AG04449 (cell line): ENCODE measurements around the gene POLDIP2.

Experiments used
- CTCF ChIA-PET: fragments of 350-600 bp; formaldehyde crosslinking; extraction: SDS; loops from one replicate; lab custom pipeline; 2021; ENCODE audit warnings: antibody characterized with exemption; lab: Yijun Ruan, JAX
- POLR2A ChIA-PET: fragments of 400-600, 350-600 bp; formaldehyde crosslinking; extraction: SDS; loops from one replicate; lab custom pipeline; 2020; ENCODE audit warnings: antibody characterized with exemption, inconsistent platforms; lab: Yijun Ruan, JAX
- DNase-seq: peaks from one replicate; pipeline ENCODE4 v3.0.0-alpha.2; 2010; ENCODE audit warnings: low read depth, low spot score
- H3K4me3 ChIP-seq: 2 replicates; pipeline ENCODE4 v1.5.1; 2011; ENCODE audit warnings: low read depth, mild to moderate bottlenecking, control low read depth, low read length
- TF ChIP-seq, protein P1 (sequence below): IDR thresholded peaks from one replicate; pipeline ENCODE4 v1.5.1; 2011; ENCODE audit warnings: mild to moderate bottlenecking, moderate library complexity, low read length, control low read depth, inconsistent platforms; ENCODE audit not compliant: insufficient read depth; ENCODE audit errors: missing control alignments

The POLDIP2 gene

DNA sequence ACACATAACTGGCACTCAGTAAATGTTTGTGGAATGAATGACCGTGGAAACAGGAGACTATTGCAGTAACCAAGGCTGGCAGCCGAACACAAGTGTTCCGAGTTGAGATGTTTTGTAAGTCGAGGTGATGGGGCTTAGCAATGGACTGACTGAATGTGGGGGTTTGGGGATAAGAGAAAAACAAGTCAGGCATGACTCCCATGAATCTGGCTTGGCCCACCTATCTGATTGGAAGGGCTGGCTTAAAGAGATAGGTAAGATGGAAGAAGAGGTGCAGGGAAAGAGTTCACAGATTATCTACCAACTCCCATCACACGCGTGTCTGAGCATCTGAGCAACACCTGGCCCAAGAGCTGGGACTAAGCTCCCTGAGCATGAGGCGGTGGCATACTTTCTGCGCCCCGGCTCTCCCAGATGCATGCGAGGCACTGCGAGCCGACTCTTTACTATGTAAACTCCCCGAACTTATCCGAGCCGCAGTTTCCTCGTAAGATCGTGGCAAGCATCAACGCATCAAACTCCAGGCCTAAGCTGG, 22.6 kb downstream of the POLDIP2 start:
- POLR2A ChIA-PET: interaction anchor here (1.2 to 2.6 kb wide), 4 partner anchors 11 to 36 kb away, joined by 3 to 55 read pairs (median 16); partner anchors contain the start of genes POLDIP2 and VTN
- no peak for DNase-seq
- CTCF ChIA-PET: interaction anchor here (0.9 to 1.9 kb wide), 11 partner anchors 9 to 102 kb away, joined by 3 to 14 read pairs (median 5); partner anchors contain the start of gene POLDIP2

DNA sequence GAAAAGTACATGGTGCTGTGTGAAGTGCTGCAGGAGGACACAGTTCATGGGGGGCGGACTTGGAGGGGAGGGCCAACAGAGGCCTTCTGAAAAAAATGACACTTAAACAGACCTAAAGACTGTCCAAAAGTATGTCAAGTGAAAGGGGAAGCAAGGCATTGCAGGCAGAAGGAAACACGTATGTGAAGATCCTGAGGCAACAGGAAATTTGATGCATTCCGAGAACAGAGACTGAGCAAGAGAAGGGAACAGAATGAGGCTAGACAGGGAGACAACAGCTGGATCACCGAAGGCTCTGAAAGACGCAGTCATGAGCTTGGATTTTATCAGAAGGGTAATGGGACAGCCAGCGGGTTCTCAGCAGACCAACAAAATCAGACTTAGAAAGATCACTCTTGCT, 23.2 kb downstream of the POLDIP2 start:
- TF ChIP-seq, protein P1, sequence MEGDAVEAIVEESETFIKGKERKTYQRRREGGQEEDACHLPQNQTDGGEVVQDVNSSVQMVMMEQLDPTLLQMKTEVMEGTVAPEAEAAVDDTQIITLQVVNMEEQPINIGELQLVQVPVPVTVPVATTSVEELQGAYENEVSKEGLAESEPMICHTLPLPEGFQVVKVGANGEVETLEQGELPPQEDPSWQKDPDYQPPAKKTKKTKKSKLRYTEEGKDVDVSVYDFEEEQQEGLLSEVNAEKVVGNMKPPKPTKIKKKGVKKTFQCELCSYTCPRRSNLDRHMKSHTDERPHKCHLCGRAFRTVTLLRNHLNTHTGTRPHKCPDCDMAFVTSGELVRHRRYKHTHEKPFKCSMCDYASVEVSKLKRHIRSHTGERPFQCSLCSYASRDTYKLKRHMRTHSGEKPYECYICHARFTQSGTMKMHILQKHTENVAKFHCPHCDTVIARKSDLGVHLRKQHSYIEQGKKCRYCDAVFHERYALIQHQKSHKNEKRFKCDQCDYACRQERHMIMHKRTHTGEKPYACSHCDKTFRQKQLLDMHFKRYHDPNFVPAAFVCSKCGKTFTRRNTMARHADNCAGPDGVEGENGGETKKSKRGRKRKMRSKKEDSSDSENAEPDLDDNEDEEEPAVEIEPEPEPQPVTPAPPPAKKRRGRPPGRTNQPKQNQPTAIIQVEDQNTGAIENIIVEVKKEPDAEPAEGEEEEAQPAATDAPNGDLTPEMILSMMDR: no peak
- DNase-seq: no peak
- peak overlapping the region; percentile 83 for H3K4me3 ChIP-seq
- ChIA-PET POLR2A (interaction anchor here (2.6 kb wide), 1 partner anchor 12 kb away, joined by 55 read pairs; no protein-coding TSS in a partner anchor), CTCF (interaction anchor here (1.1 to 1.9 kb wide), 4 partner anchors 8 to 81 kb away, joined by 3 to 7 read pairs (median 4); partner anchors contain the start of gene POLDIP2)

More for the DNA sequence above, 22.6 kb downstream of the POLDIP2 start:
- peak overlapping the region; percentile 83 for H3K4me3 ChIP-seq
- TF ChIP-seq, protein P1: no peak

DNA sequence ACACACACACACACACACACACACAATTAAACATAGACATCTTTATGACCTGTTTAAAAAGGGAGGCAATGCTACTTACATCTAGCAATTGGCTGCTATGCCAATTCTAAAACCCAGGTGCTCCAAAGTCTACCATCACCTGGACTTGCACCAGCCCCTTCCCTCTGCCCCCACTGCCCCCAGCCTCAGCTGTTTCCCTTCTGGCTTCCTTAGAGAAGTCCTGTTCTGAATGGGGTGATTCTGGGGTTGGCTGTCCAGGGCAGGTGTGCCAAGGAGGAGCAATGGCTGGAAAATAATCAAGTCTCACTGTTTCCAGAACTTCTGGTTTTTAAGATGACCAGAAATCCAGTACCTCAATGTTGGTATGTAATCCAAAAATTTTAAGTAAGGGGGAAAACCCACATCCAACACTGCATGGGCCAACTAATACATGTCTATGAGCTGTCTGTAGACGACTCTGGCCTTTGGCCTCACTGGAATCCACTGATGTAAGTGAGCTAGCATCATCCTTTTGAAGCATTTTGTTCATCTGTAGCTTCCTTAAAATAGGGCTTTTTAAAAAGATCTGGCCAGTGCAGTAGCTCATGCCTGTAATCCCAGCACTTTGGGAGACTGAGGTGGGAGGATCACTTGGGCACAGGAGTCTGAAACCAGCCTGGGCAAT, 24.1 kb downstream of the POLDIP2 start:
- ChIA-PET POLR2A (interaction anchor here (0.7 kb wide), 1 partner anchor 29 kb away, joined by 3 read pairs; no protein-coding TSS in a partner anchor), CTCF (interaction anchor here (1.3 kb wide), 1 partner anchor 528 kb away, joined by 4 read pairs; no protein-coding TSS in a partner anchor)
- no peak for DNase-seq
- TF ChIP-seq, protein P1: no peak
- no peak overlapping the region for H3K4me3 ChIP-seq

DNA sequence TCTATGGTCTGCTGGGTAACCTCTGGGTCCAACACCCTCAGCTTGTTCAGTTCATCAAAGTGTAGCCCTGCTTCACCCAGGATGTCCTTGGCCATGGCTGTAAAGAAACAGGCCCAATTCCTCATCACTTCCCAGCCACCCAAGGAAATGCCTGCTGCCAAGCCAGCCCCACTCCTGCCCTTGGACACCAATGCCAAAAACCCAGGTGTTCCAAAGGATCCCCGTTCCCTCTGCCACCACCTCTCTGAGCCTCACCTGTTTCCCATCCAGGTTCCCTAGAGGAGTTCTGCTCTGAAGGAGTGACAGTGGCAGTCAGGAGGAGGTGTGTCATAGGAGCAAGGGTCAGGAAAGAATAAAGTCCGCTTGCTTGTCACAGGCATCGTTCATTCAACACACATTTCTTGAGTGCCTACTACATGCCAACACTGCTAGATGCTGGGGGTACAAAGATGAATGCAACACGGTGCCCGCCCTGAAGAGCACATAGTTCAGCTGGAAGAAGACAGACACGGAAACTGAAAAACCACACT, 25.4 kb downstream of the POLDIP2 start:
- TF ChIP-seq, protein P1: no peak
- H3K4me3 ChIP-seq: no peak overlapping the region
- DNase-seq: no peak
- POLR2A ChIA-PET: no interaction called here
- CTCF ChIA-PET: interaction anchor here (1.3 to 2.0 kb wide), 2 partner anchors 11 to 527 kb away, joined by 4 to 14 read pairs; no protein-coding TSS in a partner anchor

DNA sequence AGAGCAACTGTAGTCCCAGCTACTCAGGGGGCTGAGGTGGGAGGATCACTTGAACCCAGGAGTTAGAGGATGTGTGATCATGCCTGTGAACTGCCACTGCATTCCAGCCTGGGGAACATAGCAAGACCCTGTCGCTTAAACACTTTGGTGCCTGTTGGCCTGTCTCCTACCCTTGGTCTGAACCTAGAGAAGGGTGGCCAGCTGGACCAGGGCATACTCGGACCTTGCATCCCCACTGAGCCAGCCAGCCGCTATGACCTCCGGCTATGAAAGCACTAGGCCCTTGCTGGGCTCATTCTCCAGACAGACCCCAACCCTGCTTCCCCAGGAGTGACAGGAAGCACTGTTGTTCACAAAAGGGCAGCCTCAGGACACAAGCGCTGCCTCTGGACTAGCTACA, 26.7 kb downstream of the POLDIP2 start:
- no peak overlapping the region for H3K4me3 ChIP-seq
- TF ChIP-seq, protein P1: no peak
- no peak for DNase-seq
- ChIA-PET CTCF (interaction anchor here (1.2 to 2.0 kb wide), 2 partner anchors 10 to 96 kb away, joined by 3 to 14 read pairs; no protein-coding TSS in a partner anchor), POLR2A (no interaction called here)

DNA sequence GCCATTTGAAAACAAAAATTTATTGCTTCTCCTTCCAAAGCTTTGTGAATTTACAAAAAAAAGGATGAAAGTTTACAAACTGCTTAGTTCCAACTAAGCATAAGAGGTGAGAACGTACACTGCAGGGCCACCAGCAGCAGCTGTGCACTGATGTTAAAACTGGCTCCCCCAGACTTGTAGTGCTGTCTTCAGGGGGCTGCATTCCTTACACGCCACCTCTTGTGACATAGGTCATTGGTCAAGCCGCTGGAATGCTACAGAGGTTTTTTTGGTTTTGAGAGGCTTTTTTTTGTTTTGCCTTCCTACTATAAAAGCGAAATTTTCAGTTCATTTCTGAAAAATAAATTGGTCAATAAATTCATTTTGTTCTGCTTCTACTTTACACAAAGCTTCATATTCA, 29.0 kb downstream of the POLDIP2 start:
- TF ChIP-seq, protein P1: no peak
- no peak overlapping the region for H3K4me3 ChIP-seq
- ChIA-PET CTCF (interaction anchor here (1.5 to 1.7 kb wide), 3 partner anchors 9 to 523 kb away, joined by 3 to 6 read pairs (median 4); partner anchors contain the start of gene TMEM97), POLR2A (no interaction called here)
- no peak for DNase-seq
